SK-N-SH treated with all-trans-retinoic acid at 6 μM for 48 hours (cell line): Measurements from ENCODE around the gene PDZD2.

ENCODE experiments used
- ATAC-seq: fragments of 200-7000 bp; cut with Tn5 transposase; 3 replicates; pipeline ENCODE4 v1.9.1; 2020; ENCODE audit warnings: mild to moderate bottlenecking, moderate library complexity
- ARNTL ChIP-seq: fragments of 450-650 bp; formaldehyde crosslinking; IDR thresholded peaks from 2 replicates; pipeline ENCODE4 v1.5.0; 2020; ENCODE audit warnings: low read depth, mild to moderate bottlenecking, moderate library complexity, borderline replicate concordance
- BACH2 ChIP-seq: fragments of 250-450 bp; sonication (Bioruptor Pico); IDR thresholded peaks from 2 replicates; pipeline ENCODE4 v1.9.0; 2021; ENCODE audit warnings: mild to moderate bottlenecking, borderline replicate concordance
- CREB5 ChIP-seq: fragments of 250-450 bp; sonication (Bioruptor Pico); IDR thresholded peaks from 2 replicates; pipeline ENCODE4 v1.5.1; 2020; ENCODE audit warnings: low read depth, mild to moderate bottlenecking, moderate library complexity
- CSDC2 ChIP-seq: fragments of 250-450 bp; sonication (Bioruptor Pico); IDR thresholded peaks from 2 replicates; pipeline ENCODE4 v1.5.0; 2020; ENCODE audit warnings: mild to moderate bottlenecking, moderate library complexity
- CSRNP3 ChIP-seq: fragments of 250-450 bp; sonication (Bioruptor Pico); IDR thresholded peaks from 2 replicates; pipeline ENCODE4 v1.5.1; 2021; ENCODE audit warnings: mild to moderate bottlenecking, moderate library complexity
- ESRRG ChIP-seq: fragments of 250-450 bp; sonication (Bioruptor Pico); IDR thresholded peaks from 2 replicates; pipeline ENCODE4 v1.6.1; 2021; ENCODE audit warnings: mild to moderate bottlenecking
- GLIS3 ChIP-seq: fragments of 250-450 bp; sonication (Bioruptor Pico); IDR thresholded peaks from 2 replicates; pipeline ENCODE4 v1.5.0; 2020; ENCODE audit warnings: mild to moderate bottlenecking, moderate library complexity
- ISL1 ChIP-seq: fragments of 250-450 bp; sonication (Bioruptor Pico); IDR thresholded peaks from 2 replicates; pipeline ENCODE4 v2.1.2; 2022; ENCODE audit warnings: mild to moderate bottlenecking, moderate library complexity
- OSR1 ChIP-seq: fragments of 250-450 bp; sonication (Bioruptor Pico); IDR thresholded peaks from 2 replicates; pipeline ENCODE4 v1.8.0; 2022; ENCODE audit warnings: moderate library complexity, mild to moderate bottlenecking, inconsistent platforms
- PATZ1 ChIP-seq: fragments of 250-450 bp; sonication (Bioruptor Pico); IDR thresholded peaks from 2 replicates; pipeline ENCODE4 v1.8.0; 2020; ENCODE audit warnings: mild to moderate bottlenecking, moderate library complexity, borderline replicate concordance
- POU6F1 ChIP-seq: fragments of 250-450 bp; sonication (Bioruptor Pico); IDR thresholded peaks from 2 replicates; pipeline ENCODE4 v1.8.0; 2021; ENCODE audit warnings: low read depth, mild to moderate bottlenecking, moderate library complexity, borderline replicate concordance
- PPARA ChIP-seq: fragments of 250-450 bp; sonication (Bioruptor Pico); IDR thresholded peaks from 2 replicates; pipeline ENCODE4 v1.5.0; 2020; ENCODE audit warnings: mild to moderate bottlenecking, borderline replicate concordance
- RARB ChIP-seq: fragments of 250-450 bp; sonication (Bioruptor Pico); IDR thresholded peaks from 2 replicates; pipeline ENCODE4 v1.8.0; 2021; ENCODE audit warnings: mild to moderate bottlenecking, moderate library complexity
- SNAI2 ChIP-seq: fragments of 250-450 bp; sonication (Bioruptor Pico); IDR thresholded peaks from 2 replicates; pipeline ENCODE4 v1.5.0; 2020; ENCODE audit warnings: mild to moderate bottlenecking, moderate library complexity
- TCF4 ChIP-seq: fragments of 250-450 bp; sonication (Bioruptor Pico); IDR thresholded peaks from 2 replicates; pipeline ENCODE4 v1.8.0; 2021; ENCODE audit warnings: mild to moderate bottlenecking, moderate library complexity, borderline replicate concordance
- TOX ChIP-seq: fragments of 250-450 bp; sonication (Bioruptor Pico); IDR thresholded peaks from 2 replicates; pipeline ENCODE4 v1.8.0; 2021; ENCODE audit warnings: mild to moderate bottlenecking, moderate library complexity, borderline replicate concordance
- TSHZ2 ChIP-seq: fragments of 250-450 bp; sonication (Bioruptor Pico); IDR thresholded peaks from 2 replicates; pipeline ENCODE4 v1.5.0; 2020; ENCODE audit warnings: mild to moderate bottlenecking, moderate library complexity
- ZC3H10 ChIP-seq: fragments of 250-450 bp; sonication (Bioruptor Pico); IDR thresholded peaks from 2 replicates; pipeline ENCODE4 v1.5.1; 2021; ENCODE audit warnings: mild to moderate bottlenecking, moderate library complexity
- ZFP3 ChIP-seq: fragments of 250-450 bp; sonication (Bioruptor Pico); IDR thresholded peaks from 2 replicates; pipeline ENCODE4 v1.5.0; 2020; ENCODE audit warnings: mild to moderate bottlenecking, moderate library complexity
- ZNF565 ChIP-seq: fragments of 450-650 bp; formaldehyde crosslinking; conservative IDR thresholded peaks from 2 replicates; pipeline ENCODE4 v1.5.0; 2020; ENCODE audit warnings: low read depth, mild to moderate bottlenecking, moderate library complexity
- ZNF70 ChIP-seq: fragments of 450-650 bp; formaldehyde crosslinking; IDR thresholded peaks from 2 replicates; pipeline ENCODE4 v1.5.0; 2020; ENCODE audit warnings: mild to moderate bottlenecking, moderate library complexity

Gene PDZD2

GRCh38 chr5:31768046-31768445 lies 129.1 kb downstream of the PDZD2 start (continued):
- no peak for TF ChIP-seq PATZ1 (CRISPR knock-in tag)
- no peak for TF ChIP-seq OSR1

- no peak for ATAC-seq
- no peak for TF ChIP-seq ZC3H10 (CRISPR knock-in tag)
- no peak for TF ChIP-seq TOX (CRISPR knock-in tag)
- no peak for TF ChIP-seq PPARA (CRISPR knock-in tag)
- no peak for TF ChIP-seq RARB
- no peak for TF ChIP-seq ZNF565
- no peak for TF ChIP-seq ZFP3 (CRISPR knock-in tag)
- no peak for TF ChIP-seq OSR1
- TF ChIP-seq ISL1 (CRISPR knock-in tag) = no peak
Measured at GRCh38 chr5:31768784-31769183, 129.9 kb downstream of the PDZD2 start.

GRCh38 chr5:31769530-31769929 lies 130.6 kb downstream of the PDZD2 start:
- TF ChIP-seq ZC3H10 (CRISPR knock-in tag) (no peak), TSHZ2 (no peak), CREB5 (CRISPR knock-in tag) (no peak), ESRRG (CRISPR knock-in tag) (no peak), CSDC2 (no peak), OSR1 (no peak), CSRNP3 (CRISPR knock-in tag) (no peak), TOX (CRISPR knock-in tag) (no peak), BACH2 (no peak), PATZ1 (CRISPR knock-in tag) (no peak), GLIS3 (CRISPR knock-in tag) (no peak), TCF4 (no peak), SNAI2 (CRISPR knock-in tag) (no peak), PPARA (CRISPR knock-in tag) (no peak), POU6F1 (no peak), ARNTL (no peak), ZNF70 (no peak), ISL1 (CRISPR knock-in tag) (no peak), ZFP3 (CRISPR knock-in tag) (no peak), ZNF565 (no peak)
- no peak for ATAC-seq
